Osteocyte (in vitro differentiated cells): Measurements from ENCODE around the gene PRKCH. TPM values are rescaled to one million over a fixed set of nuclear protein-coding genes. Genes with fewer than 3 reads are reported as not detected.

Experiments used
- DNase-seq: peaks from one replicate; pipeline ENCODE4 v3.0.0; 2021; ENCODE audit warnings: mixed read lengths; ENCODE audit not compliant: unreplicated experiment; ENCODE audit errors: extremely low spot score
- H3K27ac Mint-ChIP-seq: one replicate; pipeline ENCODE4 v1.8.0; 2021; ENCODE audit warnings: mild to moderate bottlenecking, mixed read lengths; ENCODE audit not compliant: unreplicated experiment
- H3K27me3 Mint-ChIP-seq: one replicate; pipeline ENCODE4 v1.8.0; 2021; ENCODE audit warnings: mixed read lengths; ENCODE audit not compliant: unreplicated experiment
- H3K36me3 Mint-ChIP-seq: one replicate; pipeline ENCODE4 v1.8.0; 2021; ENCODE audit warnings: mixed read lengths; ENCODE audit not compliant: unreplicated experiment
- H3K4me1 Mint-ChIP-seq: one replicate; pipeline ENCODE4 v1.8.0; 2021; ENCODE audit warnings: mixed read lengths; ENCODE audit not compliant: unreplicated experiment
- H3K4me3 Mint-ChIP-seq: one replicate; pipeline ENCODE4 v1.8.0; 2021; ENCODE audit warnings: mild to moderate bottlenecking, moderate library complexity, mixed read lengths; ENCODE audit not compliant: unreplicated experiment
- H3K9me3 Mint-ChIP-seq: one replicate; pipeline ENCODE4 v1.8.0; 2021; ENCODE audit warnings: mixed read lengths; ENCODE audit not compliant: unreplicated experiment
- total RNA-seq: library from RNA; stranded (reverse); gene quantifications from 2 replicates; pipeline ENCODE4 v1.2.1, GENCODE V29; 2021
- TF ChIP-seq, protein P1 (sequence below): fragments of 200-600 bp; sonication (generic); IDR thresholded peaks from 2 replicates; pipeline ENCODE4 v1.5.0; 2021; ENCODE audit warnings: antibody characterized with exemption, mild to moderate bottlenecking, moderate library complexity

The PRKCH gene
- total RNA-seq, 1 donor from 2014 or later = 10.6 TPM

DNA sequence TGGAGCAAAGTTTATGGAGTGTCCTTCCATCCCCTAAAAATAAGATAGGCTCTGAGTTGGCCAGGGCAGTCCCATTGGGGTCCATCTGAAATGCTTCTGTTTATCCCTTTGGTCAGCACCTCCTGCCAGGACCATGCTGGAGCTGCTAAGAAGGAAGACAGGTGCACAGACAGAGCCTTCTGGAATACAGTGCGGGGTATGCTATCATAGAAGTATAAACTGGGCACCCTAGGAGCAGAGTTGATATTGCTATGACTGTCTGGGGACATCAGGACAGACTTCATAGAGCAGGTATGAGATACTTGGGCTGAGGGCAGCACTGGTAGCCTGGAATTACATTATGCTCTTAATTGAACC, 203.5 kb downstream of the PRKCH start:
- TF ChIP-seq, protein P1, sequence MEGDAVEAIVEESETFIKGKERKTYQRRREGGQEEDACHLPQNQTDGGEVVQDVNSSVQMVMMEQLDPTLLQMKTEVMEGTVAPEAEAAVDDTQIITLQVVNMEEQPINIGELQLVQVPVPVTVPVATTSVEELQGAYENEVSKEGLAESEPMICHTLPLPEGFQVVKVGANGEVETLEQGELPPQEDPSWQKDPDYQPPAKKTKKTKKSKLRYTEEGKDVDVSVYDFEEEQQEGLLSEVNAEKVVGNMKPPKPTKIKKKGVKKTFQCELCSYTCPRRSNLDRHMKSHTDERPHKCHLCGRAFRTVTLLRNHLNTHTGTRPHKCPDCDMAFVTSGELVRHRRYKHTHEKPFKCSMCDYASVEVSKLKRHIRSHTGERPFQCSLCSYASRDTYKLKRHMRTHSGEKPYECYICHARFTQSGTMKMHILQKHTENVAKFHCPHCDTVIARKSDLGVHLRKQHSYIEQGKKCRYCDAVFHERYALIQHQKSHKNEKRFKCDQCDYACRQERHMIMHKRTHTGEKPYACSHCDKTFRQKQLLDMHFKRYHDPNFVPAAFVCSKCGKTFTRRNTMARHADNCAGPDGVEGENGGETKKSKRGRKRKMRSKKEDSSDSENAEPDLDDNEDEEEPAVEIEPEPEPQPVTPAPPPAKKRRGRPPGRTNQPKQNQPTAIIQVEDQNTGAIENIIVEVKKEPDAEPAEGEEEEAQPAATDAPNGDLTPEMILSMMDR = no peak
- Mint-ChIP-seq H3K9me3 (no peaks in the 10 kb centered on the region), H3K36me3 (no peaks in the 10 kb centered on the region), H3K27ac (peak overlapping the region; percentile 40), H3K4me1 (peaks cover 47% of the 10 kb centered on the region), H3K4me3 (no peak overlapping the region), H3K27me3 (no peaks in the 10 kb centered on the region)
- no peak for DNase-seq

GRCh38 chr14:61525293-61526011, 204.1 kb downstream of the PRKCH start:
- no peak for DNase-seq
- TF ChIP-seq, protein P1 = no peak
- H3K9me3 Mint-ChIP-seq = no peaks in the 10 kb centered on the region
- no peak overlapping the region for H3K4me3 Mint-ChIP-seq
- peaks cover 46% of the 10 kb centered on the region for H3K4me1 Mint-ChIP-seq
- H3K27me3 Mint-ChIP-seq = no peaks in the 10 kb centered on the region
- no peak overlapping the region for H3K27ac Mint-ChIP-seq
- H3K36me3 Mint-ChIP-seq = no peaks in the 10 kb centered on the region

- peaks cover 56% of the 10 kb centered on the region for H3K4me1 Mint-ChIP-seq
- DNase-seq = no peak
- no peaks in the 10 kb centered on the region for H3K9me3 Mint-ChIP-seq
- TF ChIP-seq, protein P1 = no peak
- H3K27me3 Mint-ChIP-seq = no peaks in the 10 kb centered on the region
- H3K36me3 Mint-ChIP-seq = no peaks in the 10 kb centered on the region
- no peak overlapping the region for H3K4me3 Mint-ChIP-seq
- no peak overlapping the region for H3K27ac Mint-ChIP-seq
Observed at GRCh38 chr14:61526405-61527312, 205.3 kb downstream of the PRKCH start.

DNA sequence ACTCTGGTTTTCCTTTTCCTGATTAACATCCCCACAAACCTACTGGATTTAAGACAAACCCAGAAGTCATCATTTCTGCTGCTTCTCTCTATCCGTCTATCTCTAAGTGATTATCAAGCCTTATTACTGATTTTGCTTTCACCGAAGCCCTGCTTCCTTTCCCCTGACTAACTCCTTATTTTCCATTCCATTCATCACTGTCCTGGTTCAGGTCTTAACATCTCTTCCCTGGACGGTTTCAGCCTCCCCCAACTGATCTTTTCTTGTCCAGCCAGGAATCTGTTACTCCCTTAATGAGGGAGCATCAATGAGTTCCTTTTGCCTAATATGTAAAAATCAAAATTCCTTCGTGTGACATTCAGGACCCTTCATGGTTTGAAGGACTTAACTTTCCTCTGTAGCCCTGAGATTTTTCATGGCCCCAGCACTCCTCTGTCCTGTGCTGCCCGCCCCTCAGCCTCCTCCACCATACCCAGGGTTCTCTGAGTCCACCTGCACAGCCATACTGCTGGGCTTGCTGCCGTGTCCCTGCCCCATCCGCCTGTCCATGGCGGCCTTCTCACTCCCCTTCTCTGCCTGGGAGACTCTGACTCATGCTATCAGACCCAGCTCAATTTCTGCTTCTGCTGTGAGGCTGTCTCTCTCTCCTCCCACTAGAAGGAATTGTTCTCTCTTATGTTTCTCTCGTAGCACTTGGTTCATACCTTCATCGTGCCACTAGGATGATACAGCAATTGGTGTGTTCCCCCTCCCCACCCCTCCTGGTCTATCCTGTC, 206.1 kb downstream of the PRKCH start:
- Mint-ChIP-seq H3K36me3 (no peaks in the 10 kb centered on the region), H3K27ac (peak overlapping the region; percentile 82), H3K27me3 (no peaks in the 10 kb centered on the region), H3K4me1 (peaks cover 56% of the 10 kb centered on the region), H3K4me3 (peak overlapping the region; percentile 19), H3K9me3 (no peaks in the 10 kb centered on the region)
- TF ChIP-seq, protein P1 = no peak
- no peak for DNase-seq
